ENCODE data around the gene TMPRSS6. TPM values are rescaled to one million over a fixed set of nuclear protein-coding genes. Genes with fewer than 3 reads are reported as not detected.
A peak's percentile ranks its signal among the peaks of the same experiment; 100 is the strongest.

TMPRSS6 gene
- total and polyA plus RNA-seq, 2 of the 13 experiments (the other 11 are each of a cell fraction or from before 2014, with no cell fraction given): 4.2 to 4.8 TPM

DNA sequence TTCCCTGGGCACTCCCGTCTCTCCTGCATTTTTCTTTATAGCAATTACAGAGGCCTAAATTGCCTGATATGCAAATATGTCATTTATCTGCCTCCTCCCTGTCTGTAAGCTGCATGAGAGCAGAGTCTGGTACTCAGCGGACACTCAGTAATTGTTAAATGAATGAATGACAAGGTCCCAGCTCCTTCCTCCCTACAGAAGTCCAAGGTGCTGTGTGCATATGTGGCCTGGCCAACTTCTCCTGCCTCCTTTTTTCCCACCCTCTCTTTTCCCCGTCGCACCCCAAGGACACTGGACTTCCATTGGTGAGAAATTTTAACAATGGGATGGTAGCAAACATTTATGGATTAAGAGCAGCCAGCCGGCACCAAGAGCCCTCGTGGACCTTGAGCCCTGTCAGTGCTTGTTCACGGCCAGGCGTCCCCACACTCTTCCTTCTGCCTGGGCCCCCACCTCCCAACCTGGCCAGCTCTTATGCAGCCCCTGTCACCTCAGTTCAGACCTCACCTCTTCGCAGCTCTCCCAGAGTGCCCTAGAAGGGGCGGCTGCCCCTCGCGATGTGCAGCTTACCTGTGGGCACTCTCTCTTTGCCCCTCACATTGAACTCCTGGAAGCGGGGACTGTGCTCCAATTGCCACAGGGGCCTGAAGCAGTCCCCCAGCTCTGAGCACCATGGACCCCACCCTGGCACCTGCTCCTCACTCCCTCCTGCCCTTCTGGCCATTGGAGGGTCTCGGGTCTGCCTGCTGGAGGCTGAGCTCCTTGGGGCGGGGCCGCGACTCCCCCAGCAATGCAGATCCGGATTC, 1.5 kb downstream of the TMPRSS6 start (continued):
- TF ChIP-seq, protein P1, sequence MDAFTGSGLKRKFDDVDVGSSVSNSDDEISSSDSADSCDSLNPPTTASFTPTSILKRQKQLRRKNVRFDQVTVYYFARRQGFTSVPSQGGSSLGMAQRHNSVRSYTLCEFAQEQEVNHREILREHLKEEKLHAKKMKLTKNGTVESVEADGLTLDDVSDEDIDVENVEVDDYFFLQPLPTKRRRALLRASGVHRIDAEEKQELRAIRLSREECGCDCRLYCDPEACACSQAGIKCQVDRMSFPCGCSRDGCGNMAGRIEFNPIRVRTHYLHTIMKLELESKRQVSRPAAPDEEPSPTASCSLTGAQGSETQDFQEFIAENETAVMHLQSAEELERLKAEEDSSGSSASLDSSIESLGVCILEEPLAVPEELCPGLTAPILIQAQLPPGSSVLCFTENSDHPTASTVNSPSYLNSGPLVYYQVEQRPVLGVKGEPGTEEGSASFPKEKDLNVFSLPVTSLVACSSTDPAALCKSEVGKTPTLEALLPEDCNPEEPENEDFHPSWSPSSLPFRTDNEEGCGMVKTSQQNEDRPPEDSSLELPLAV (CRISPR knock-in tag; conservative IDR thresholded peaks at IDR 0.05; ENCODE audit: low read depth): no peak
- TF ChIP-seq ERF (CRISPR knock-in tag; IDR thresholded peaks at IDR 0.05) (no peak), NONO (IDR thresholded peaks at IDR 0.05) (no peak), NONO (CRISPR knock-in tag; conservative IDR thresholded peaks at IDR 0.05) (peak; percentile 47; the same call in 1 of the 2 replicates), MTA1 (CRISPR knock-in tag; IDR thresholded peaks at IDR 0.05; ENCODE audit: borderline replicate concordance) (peak; percentile 85), RCOR2 (CRISPR knock-in tag; IDR thresholded peaks at IDR 0.05) (no peak), RORA (CRISPR knock-in tag; IDR thresholded peaks at IDR 0.05) (no peak), NFATC3 (CRISPR knock-in tag; IDR thresholded peaks at IDR 0.05) (no peak)
- TF ChIP-seq, protein P2, sequence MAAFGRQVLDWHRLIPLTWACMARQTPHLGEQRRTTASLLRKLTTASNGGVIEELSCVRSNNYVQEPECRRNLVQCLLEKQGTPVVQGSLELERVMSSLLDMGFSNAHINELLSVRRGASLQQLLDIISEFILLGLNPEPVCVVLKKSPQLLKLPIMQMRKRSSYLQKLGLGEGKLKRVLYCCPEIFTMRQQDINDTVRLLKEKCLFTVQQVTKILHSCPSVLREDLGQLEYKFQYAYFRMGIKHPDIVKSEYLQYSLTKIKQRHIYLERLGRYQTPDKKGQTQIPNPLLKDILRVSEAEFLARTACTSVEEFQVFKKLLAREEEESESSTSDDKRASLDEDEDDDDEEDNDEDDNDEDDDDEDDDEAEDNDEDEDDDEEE (CRISPR knock-in tag; IDR thresholded peaks at IDR 0.05): no peak
- TF ChIP-seq, protein P3, sequence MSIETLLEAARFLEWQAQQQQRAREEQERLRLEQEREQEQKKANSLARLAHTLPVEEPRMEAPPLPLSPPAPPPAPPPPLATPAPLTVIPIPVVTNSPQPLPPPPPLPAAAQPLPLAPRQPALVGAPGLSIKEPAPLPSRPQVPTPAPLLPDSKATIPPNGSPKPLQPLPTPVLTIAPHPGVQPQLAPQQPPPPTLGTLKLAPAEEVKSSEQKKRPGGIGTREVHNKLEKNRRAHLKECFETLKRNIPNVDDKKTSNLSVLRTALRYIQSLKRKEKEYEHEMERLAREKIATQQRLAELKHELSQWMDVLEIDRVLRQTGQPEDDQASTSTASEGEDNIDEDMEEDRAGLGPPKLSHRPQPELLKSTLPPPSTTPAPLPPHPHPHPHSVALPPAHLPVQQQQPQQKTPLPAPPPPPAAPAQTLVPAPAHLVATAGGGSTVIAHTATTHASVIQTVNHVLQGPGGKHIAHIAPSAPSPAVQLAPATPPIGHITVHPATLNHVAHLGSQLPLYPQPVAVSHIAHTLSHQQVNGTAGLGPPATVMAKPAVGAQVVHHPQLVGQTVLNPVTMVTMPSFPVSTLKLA (IDR thresholded peaks at IDR 0.05): no peak
- TF ChIP-seq, protein P4, sequence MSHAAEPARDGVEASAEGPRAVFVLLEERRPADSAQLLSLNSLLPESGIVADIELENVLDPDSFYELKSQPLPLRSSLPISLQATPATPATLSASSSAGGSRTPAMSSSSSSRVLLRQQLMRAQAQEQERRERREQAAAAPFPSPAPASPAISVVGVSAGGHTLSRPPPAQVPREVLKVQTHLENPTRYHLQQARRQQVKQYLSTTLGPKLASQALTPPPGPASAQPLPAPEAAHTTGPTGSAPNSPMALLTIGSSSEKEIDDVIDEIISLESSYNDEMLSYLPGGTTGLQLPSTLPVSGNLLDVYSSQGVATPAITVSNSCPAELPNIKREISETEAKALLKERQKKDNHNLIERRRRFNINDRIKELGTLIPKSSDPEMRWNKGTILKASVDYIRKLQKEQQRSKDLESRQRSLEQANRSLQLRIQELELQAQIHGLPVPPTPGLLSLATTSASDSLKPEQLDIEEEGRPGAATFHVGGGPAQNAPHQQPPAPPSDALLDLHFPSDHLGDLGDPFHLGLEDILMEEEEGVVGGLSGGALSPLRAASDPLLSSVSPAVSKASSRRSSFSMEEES (CRISPR knock-in tag; IDR thresholded peaks at IDR 0.05): no peak
- TF ChIP-seq, protein P5, sequence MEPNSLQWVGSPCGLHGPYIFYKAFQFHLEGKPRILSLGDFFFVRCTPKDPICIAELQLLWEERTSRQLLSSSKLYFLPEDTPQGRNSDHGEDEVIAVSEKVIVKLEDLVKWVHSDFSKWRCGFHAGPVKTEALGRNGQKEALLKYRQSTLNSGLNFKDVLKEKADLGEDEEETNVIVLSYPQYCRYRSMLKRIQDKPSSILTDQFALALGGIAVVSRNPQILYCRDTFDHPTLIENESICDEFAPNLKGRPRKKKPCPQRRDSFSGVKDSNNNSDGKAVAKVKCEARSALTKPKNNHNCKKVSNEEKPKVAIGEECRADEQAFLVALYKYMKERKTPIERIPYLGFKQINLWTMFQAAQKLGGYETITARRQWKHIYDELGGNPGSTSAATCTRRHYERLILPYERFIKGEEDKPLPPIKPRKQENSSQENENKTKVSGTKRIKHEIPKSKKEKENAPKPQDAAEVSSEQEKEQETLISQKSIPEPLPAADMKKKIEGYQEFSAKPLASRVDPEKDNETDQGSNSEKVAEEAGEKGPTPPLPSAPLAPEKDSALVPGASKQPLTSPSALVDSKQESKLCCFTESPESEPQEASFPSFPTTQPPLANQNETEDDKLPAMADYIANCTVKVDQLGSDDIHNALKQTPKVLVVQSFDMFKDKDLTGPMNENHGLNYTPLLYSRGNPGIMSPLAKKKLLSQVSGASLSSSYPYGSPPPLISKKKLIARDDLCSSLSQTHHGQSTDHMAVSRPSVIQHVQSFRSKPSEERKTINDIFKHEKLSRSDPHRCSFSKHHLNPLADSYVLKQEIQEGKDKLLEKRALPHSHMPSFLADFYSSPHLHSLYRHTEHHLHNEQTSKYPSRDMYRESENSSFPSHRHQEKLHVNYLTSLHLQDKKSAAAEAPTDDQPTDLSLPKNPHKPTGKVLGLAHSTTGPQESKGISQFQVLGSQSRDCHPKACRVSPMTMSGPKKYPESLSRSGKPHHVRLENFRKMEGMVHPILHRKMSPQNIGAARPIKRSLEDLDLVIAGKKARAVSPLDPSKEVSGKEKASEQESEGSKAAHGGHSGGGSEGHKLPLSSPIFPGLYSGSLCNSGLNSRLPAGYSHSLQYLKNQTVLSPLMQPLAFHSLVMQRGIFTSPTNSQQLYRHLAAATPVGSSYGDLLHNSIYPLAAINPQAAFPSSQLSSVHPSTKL (CRISPR knock-in tag; IDR thresholded peaks at IDR 0.05): peak; percentile 64
- TF ChIP-seq, protein P6, sequence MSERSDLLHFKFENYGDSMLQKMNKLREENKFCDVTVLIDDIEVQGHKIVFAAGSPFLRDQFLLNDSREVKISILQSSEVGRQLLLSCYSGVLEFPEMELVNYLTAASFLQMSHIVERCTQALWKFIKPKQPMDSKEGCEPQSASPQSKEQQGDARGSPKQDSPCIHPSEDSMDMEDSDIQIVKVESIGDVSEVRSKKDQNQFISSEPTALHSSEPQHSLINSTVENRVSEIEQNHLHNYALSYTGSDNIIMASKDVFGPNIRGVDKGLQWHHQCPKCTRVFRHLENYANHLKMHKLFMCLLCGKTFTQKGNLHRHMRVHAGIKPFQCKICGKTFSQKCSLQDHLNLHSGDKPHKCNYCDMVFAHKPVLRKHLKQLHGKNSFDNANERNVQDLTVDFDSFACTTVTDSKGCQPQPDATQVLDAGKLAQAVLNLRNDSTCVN (CRISPR knock-in tag; IDR thresholded peaks at IDR 0.05; ENCODE audit: borderline replicate concordance): no peak
